GM12872 (cell line): ENCODE results near the gene CELA2B.
A peak's percentile ranks its signal among the peaks of the same experiment; 100 is the strongest.

Source experiments
- CTCF ChIP-seq: IDR thresholded peaks from 3 replicates; pipeline ENCODE4 v1.5.1; 2011; ENCODE audit warnings: low read depth, mild to moderate bottlenecking, low read length, moderate library complexity; ENCODE audit not compliant: insufficient read depth

The CELA2B gene

GRCh38 chr1:15475752-15476314, at the start of gene CELA2B:
Gene CELA2B, plus strand, starts transcription at chr1:15476104. Its CDS starts 22 bp downstream, at chr1:15476126.
- TF ChIP-seq CTCF, result no peak

GRCh38 chr1:15426492-15427279, 49.2 kb upstream of the CELA2B start:
- no peak for TF ChIP-seq CTCF

- TF ChIP-seq CTCF, result no peak
Observed at GRCh38 chr1:15427280-15427666, 48.6 kb upstream of the CELA2B start.

- no peak for TF ChIP-seq CTCF
Observed at GRCh38 chr1:15428815-15429435, 47.0 kb upstream of the CELA2B start.

- TF ChIP-seq CTCF, result no peak
Observed at GRCh38 chr1:15429701-15430149, 46.2 kb upstream of the CELA2B start.

GRCh38 chr1:15430787-15431570, 44.9 kb upstream of the CELA2B start:
- peak; percentile 99 for TF ChIP-seq CTCF

GRCh38 chr1:15431571-15431948, 44.3 kb upstream of the CELA2B start:
- TF ChIP-seq CTCF, result no peak
